Measurements from ENCODE around the gene HDAC5.

Gene HDAC5

GRCh38 chr17:44086364-44087311, 36.8 kb downstream of the HDAC5 start:
- peak; percentile 97 for DNase-seq (ENCODE audit: low spot score)

GRCh38 chr17:44085908-44086307, 37.5 kb downstream of the HDAC5 start:
- DNase-seq (ENCODE audit: low spot score), result no peak

- no peak for DNase-seq (ENCODE audit: low spot score)
These were observed 38.5 kb downstream of the HDAC5 start for GRCh38 chr17:44084921-44085320.

DNA sequence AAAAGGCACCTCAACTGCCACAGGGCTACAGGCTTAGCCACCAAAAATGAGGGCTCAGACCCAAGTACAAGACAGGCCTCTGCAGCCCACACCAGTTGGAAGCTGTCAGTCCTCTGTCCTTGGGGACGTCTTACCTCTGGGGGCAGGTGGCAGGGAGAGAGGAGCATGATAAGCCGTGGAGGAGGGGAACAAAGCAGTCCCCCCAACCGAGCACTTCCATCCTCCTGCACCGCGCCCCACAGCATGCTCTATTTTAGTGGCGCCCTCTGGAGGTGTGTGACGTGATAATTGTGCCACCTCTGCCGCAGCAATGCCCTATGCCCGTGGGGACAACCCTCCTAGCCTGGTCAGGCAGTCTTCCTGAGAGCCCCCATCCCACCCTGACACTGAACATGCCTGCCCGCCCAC, 39.3 kb downstream of the HDAC5 start:
- no peak for DNase-seq (ENCODE audit: low spot score)

GRCh38 chr17:44083250-44083849, 40.1 kb downstream of the HDAC5 start:
- no peak for DNase-seq (ENCODE audit: low spot score)

- no peak for DNase-seq (ENCODE audit: low spot score)
These were observed 41.0 kb downstream of the HDAC5 start for GRCh38 chr17:44082256-44082927.

GRCh38 chr17:44081681-44082080, 41.8 kb downstream of the HDAC5 start:
- DNase-seq (ENCODE audit: low spot score), result no peak

DNA sequence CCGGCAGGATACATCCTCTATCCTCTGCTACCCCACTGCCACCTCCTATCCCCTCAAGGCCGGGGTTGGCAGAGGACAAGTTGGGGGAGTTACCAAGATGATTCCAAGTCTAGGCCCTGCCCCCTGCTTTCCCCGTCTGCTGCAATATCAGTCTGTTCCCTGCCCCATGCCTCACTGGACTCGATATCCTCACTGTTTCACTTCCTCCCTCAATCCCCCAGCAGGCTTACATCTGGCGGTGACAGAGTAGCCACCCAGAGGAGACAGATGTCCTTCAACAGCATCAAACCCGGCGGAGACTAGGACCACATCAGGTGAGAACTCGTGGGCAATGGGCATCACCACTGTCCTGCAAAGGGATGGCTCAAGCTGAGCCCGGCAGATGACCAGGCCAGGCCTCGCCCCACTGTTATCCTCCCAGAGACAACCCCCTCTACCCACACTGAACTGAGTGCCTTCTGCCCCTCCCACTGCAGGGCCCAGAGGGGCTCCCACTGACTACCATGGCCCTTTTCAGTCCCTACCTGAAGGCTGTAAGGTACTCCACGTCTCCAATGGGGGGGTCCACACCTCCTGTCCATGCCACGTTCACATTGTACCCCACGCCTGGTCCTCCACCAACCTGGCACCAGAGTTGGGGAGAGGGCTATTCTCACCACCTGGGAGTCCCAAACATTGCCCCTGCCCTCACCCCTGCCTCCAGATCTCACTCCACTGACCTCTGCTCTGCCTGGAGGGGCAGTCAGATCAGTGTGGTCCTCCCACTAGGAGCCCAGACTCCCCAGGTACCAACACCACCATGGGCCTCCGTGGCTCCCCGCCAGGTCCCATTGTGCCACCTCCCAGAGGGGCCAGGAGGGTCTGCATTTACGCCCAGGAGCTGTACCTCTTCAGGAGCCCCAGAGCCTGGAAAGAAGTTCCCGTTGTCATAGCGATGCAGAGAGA, 43.3 kb downstream of the HDAC5 start:
- no peak for DNase-seq (ENCODE audit: low spot score)

DNA sequence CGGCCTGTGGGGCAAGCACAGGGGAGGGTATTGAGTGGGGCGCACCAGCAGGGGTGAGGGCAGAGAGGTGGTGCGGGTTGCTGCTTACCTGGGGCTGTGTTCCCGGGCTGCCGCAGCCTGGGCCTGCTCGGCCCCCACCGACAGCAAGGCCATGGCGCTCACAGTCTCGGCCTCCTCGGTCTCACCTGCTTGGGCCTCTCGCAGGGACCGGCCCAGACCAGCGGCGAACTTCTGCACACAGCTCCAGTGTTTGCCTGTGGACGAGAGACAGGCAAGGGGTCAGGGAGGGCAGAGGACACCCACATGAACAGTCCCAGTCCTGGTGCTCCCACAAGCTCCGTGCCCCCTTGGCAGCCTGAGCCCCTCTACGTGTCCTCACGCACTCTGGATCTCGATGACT, 45.0 kb downstream of the HDAC5 start:
- DNase-seq (ENCODE audit: low spot score), result no peak

GRCh38 chr17:44077595-44077909, 45.9 kb downstream of the HDAC5 start:
- DNase-seq (ENCODE audit: low spot score), result no peak

- DNase-seq (ENCODE audit: low spot score), result no peak
These were observed 46.5 kb downstream of the HDAC5 start for GRCh38 chr17:44076716-44077594.

GRCh38 chr17:44075598-44076293, 47.7 kb downstream of the HDAC5 start:
- no peak for DNase-seq (ENCODE audit: low spot score)

DNA sequence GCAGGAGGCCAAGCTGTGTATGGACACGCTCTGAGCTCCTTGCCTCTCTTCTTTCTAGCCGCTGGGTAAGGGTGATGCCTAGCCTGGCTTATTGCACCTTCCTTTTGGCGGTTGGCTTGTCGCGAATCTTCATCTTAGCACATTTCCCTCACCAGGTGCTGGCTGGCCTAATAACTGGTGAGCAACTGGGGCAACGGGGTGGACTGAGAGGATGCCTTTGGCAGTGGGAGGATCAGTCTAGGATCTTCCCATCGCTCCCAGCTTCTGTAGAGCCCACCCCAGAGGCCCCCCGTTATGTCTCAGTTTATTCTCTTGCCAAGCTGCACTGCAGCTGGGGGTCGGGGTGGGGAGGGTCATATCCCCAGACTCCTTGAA, 48.5 kb downstream of the HDAC5 start:
- no peak for DNase-seq (ENCODE audit: low spot score)

DNA sequence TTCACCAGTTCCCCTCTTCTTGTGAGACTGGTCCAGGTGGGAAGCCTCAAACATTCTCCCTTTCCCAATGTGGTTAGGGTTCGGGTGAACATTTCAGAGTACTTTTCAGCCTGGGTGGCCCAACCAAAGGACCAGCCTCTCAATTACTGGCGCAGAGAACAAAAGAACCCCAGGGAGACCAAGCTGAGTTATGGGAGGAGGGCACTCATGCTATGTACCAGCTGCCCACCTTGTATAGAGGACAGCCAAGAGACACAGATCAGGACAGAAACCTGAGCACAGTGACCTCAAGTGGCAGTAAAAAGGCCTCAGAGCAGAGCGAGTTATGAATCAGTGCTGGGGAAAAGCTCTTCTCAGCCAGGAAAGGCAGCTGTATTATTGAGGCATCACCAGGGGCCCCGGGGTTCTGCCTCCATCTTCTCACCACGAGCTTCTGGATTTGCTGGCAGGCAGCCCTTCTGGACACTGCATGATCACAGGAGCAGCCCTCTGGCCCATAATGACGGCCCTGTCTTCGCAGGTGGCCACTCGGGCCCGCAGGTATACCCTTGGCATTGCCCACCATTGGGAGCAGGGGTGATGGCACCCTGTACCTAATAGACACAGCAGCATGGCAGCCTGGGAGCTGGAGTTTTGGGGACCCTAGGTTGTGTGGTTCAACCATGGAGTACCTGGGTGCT, 49.1 kb downstream of the HDAC5 start:
- DNase-seq (ENCODE audit: low spot score), result no peak

GRCh38 chr17:44071772-44072171, 51.7 kb downstream of the HDAC5 start:
- no peak for DNase-seq (ENCODE audit: low spot score)

GRCh38 chr17:44071198-44071520, 52.3 kb downstream of the HDAC5 start:
- DNase-seq (ENCODE audit: low spot score), result no peak

- DNase-seq (ENCODE audit: low spot score), result peak; percentile 98
These were observed 52.8 kb downstream of the HDAC5 start, which contains the start of gene G6PC3 for GRCh38 chr17:44070455-44071197. G6PC3 (plus strand) TSS chr17:44070735; CDS start chr17:44070966, 231 bp downstream.

DNA sequence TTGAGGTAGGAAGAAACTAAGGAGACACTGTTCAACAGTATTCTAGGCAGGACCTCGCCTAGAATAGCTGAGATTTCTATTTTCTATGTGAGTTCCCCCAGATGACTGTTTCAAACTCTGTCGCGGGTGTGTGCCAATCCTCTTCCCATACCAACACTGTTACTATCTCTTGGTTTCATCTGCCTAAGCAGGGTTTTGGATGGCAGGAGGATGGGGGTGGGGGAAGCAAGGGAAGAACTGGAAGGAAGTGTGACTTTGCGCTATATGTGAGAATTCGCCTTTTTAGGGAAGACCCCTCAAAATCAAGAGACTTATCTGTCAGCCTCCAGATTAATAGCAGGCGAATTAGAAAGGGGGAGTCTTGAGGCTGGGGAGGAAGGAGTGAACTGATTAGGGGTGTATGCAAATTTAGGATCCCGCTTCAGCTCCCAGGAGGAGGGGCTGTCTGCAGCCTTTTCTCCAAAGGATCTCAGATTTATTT, 53.4 kb downstream of the HDAC5 start:
- DNase-seq (ENCODE audit: low spot score), result peak; percentile 43

DNA sequence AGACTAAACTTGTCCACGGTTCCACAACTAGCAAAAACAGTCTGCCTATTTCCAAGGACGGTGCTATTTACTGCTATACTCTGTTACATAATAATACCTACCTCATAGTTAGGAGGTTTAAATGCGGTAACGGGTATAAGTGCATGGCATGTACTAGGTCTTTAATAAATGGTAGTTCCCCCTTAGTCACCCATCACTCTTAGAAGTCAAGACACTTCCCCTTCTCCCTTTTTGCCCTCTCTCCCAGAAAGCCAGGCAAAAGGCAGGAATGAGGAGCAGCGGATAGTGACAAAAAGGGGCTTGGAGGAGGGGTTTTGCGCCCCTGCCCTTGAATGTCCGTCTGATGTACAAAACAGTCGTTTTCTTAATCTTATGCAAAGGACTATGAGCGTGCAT, 55.9 kb downstream of the HDAC5 start:
- no peak for DNase-seq (ENCODE audit: low spot score)
